ENCODE measurements around the gene COMMD10.

COMMD10 gene

GRCh38 chr5:116340799-116341198, 256.0 kb downstream of the COMMD10 start:
- no peak for DNase-seq (ENCODE audit: low read depth, low spot score)
- H3K9ac ChIP-seq (ENCODE audit: insufficient read length) = no peak overlapping the region
- H3K36me3 ChIP-seq (ENCODE audit: insufficient read depth, low read length) = no peaks in the 10 kb centered on the region
- TF ChIP-seq EZH2 (IDR thresholded peaks at IDR 0.05) (no peak), FOXP2 (optimal IDR thresholded peaks at IDR 0.05; ENCODE audit: control extremely low read depth, extremely low read length, insufficient read depth) (no peak), POLR2AphosphoS5 (IDR thresholded peaks at IDR 0.05; ENCODE audit: borderline replicate concordance, low read depth, low read length) (no peak)
- H3K9me3 ChIP-seq (ENCODE audit: low read depth, low read length) = no peaks in the 10 kb centered on the region; the same call in 1 of the 2 replicates
- no peak overlapping the region for H3K27ac ChIP-seq
- no peak overlapping the region for H3K4me3 ChIP-seq
